Trophoblast cell (in vitro differentiated cells and primary cell): ENCODE data around the gene TXNL4A.

Experiments
- DNase-seq, 2 donors: peaks; one replicate each; pipeline ENCODE4 v3.0.0-alpha.2; 2016
- H2AFZ ChIP-seq: 2 replicates; pipeline ENCODE4 v1.6.1; 2013; ENCODE audit warnings: low read length, moderate library complexity, mild to moderate bottlenecking; ENCODE audit not compliant: insufficient read depth, poor library complexity
- H2AK5ac ChIP-seq: 2 replicates; pipeline ENCODE4 v1.6.1; 2013; ENCODE audit warnings: mild to moderate bottlenecking, low read length
- H2BK120ac ChIP-seq: 2 replicates; pipeline ENCODE4 v1.6.1; 2013; ENCODE audit warnings: low read length, mild to moderate bottlenecking, moderate library complexity; ENCODE audit not compliant: insufficient read depth, poor library complexity
- H2BK12ac ChIP-seq: 2 replicates; pipeline ENCODE4 v1.6.1; 2013; ENCODE audit warnings: mild to moderate bottlenecking, low read length, moderate library complexity
- H2BK5ac ChIP-seq: 2 replicates; pipeline ENCODE4 v1.6.1; 2013; ENCODE audit warnings: low read length, low read depth, moderate library complexity, mild to moderate bottlenecking; ENCODE audit not compliant: poor library complexity
- H3K14ac ChIP-seq: 2 replicates; pipeline ENCODE4 v1.6.1; 2013; ENCODE audit warnings: mild to moderate bottlenecking, low read length
- H3K18ac ChIP-seq: 2 replicates; pipeline ENCODE4 v1.6.1; 2013; ENCODE audit warnings: mild to moderate bottlenecking, low read length
- H3K23ac ChIP-seq: 2 replicates; pipeline ENCODE4 v1.6.1; 2013; ENCODE audit warnings: low read length
- H3K27ac ChIP-seq: 2 replicates; pipeline ENCODE4 v1.5.1; 2013; ENCODE audit warnings: low read depth, mild to moderate bottlenecking, inconsistent platforms, low read length, moderate library complexity
- H3K27me3 ChIP-seq: 2 replicates; pipeline ENCODE4 v1.6.1; 2013; ENCODE audit warnings: inconsistent platforms, mild to moderate bottlenecking, low read length, moderate library complexity; ENCODE audit not compliant: insufficient read depth
- H3K36me3 ChIP-seq, 2 experiments: 1 replicate in 1 of 2; 2 replicates in 1 of 2; pipeline ENCODE4 v1.6.1; 2013; ENCODE audit warnings: low read length in 2 of 2, mild to moderate bottlenecking in 2 of 2, moderate library complexity in 1 of 2; ENCODE audit not compliant: insufficient read depth in 2 of 2, control insufficient read depth in 1 of 2
- H3K4ac ChIP-seq: 2 replicates; pipeline ENCODE4 v1.6.1; 2013; ENCODE audit warnings: low read depth, mild to moderate bottlenecking, low read length, moderate library complexity
- H3K4me1 ChIP-seq, 2 experiments: 1 replicate in 1 of 2; 2 replicates in 1 of 2; pipeline ENCODE4 v1.6.1; 2013; ENCODE audit warnings: low read length in 2 of 2, mild to moderate bottlenecking in 2 of 2, moderate library complexity in 1 of 2; ENCODE audit not compliant: insufficient read depth in 2 of 2, control insufficient read depth in 1 of 2
- H3K4me2 ChIP-seq: 2 replicates; pipeline ENCODE4 v1.6.1; 2013; ENCODE audit warnings: inconsistent platforms, mild to moderate bottlenecking, low read length, moderate library complexity
- H3K4me3 ChIP-seq: 2 replicates; pipeline ENCODE4 v1.5.1; 2013; ENCODE audit warnings: mild to moderate bottlenecking, low read depth, low read length, inconsistent platforms
- H3K79me1 ChIP-seq: one replicate; pipeline ENCODE4 v1.6.1; 2013; ENCODE audit warnings: low read length
- H3K79me2 ChIP-seq: 2 replicates; pipeline ENCODE4 v1.6.1; 2013; ENCODE audit warnings: low read length, mild to moderate bottlenecking; ENCODE audit not compliant: control insufficient read depth, insufficient read depth, poor library complexity
- H3K9ac ChIP-seq: 2 replicates; pipeline ENCODE4 v1.6.1; 2013; ENCODE audit warnings: mild to moderate bottlenecking, low read length
- H3K9me3 ChIP-seq: 2 replicates; pipeline ENCODE4 v1.6.1; 2013; ENCODE audit warnings: low read depth, mild to moderate bottlenecking, control low read depth, inconsistent platforms, low read length; ENCODE audit not compliant: insufficient read depth
- H4K12ac ChIP-seq: 2 replicates; pipeline ENCODE4 v1.6.1; 2013; ENCODE audit warnings: low read depth, mild to moderate bottlenecking, low read length, moderate library complexity
- H4K8ac ChIP-seq: 2 replicates; pipeline ENCODE4 v1.6.1; 2013; ENCODE audit warnings: low read depth, mild to moderate bottlenecking, low read length, moderate library complexity
- H4K91ac ChIP-seq: one replicate; pipeline ENCODE4 v1.6.1; 2013; ENCODE audit warnings: low read depth, mild to moderate bottlenecking, low read length, moderate library complexity
- WGBS: extraction: QIAGEN DNeasy Blood & Tissue Kit; methylation state at CpG from one replicate; pipeline ENCODE4 v1.1.7; 2013; ENCODE audit warnings: missing lambda C conversion rate; ENCODE audit not compliant: insufficient read length, insufficient coverage; ENCODE audit errors: extremely low coverage; 5-methylcytosine and 5-hydroxymethylcytosine counted together

TXNL4A gene

GRCh38 chr18:79921984-79922965 lies 66.1 kb downstream of the TXNL4A start:
- Histone ChIP-seq H3K14ac (no peak overlapping the region), H2BK12ac (no peak overlapping the region), H2BK120ac (no peak overlapping the region), H3K23ac (no peak overlapping the region), H3K9ac (no peak overlapping the region), H3K18ac (no peak overlapping the region), H3K79me2 (no peaks in the 10 kb centered on the region), H2BK5ac (no peak overlapping the region), H3K9me3 (peaks cover 13% of the 10 kb centered on the region), H3K4ac (no peak overlapping the region), H3K4me1 (peaks cover 0 to 2% of the 10 kb centered on the region in 2 experiments), H4K12ac (no peak overlapping the region), H2AFZ (no peak overlapping the region), H3K4me2 (no peak overlapping the region), H3K36me3 (peaks cover 16 to 25% of the 10 kb centered on the region in 2 experiments), H3K27ac (no peak overlapping the region), H4K8ac (no peak overlapping the region), H3K4me3 (no peak overlapping the region), H3K27me3 (no peaks in the 10 kb centered on the region), H3K79me1 (no peaks in the 10 kb centered on the region), H4K91ac (no peak overlapping the region), H2AK5ac (no peak overlapping the region)
- no peak for DNase-seq
- WGBS: no CpG with 5 or more reads among the region's 24 CpGs
